BLaER1 (cell line): ENCODE data around the gene GCSH.

Source experiments
- H3K27ac ChIP-seq: shearing (Covaris generic); formaldehyde crosslinking; 2 replicates; pipeline ENCODE4 v1.8.1; 2022
- H3K27me3 ChIP-seq: shearing (Covaris generic); formaldehyde crosslinking; 2 replicates; pipeline ENCODE4 v1.8.1; 2022
- H3K36me3 ChIP-seq: shearing (Covaris generic); formaldehyde crosslinking; 2 replicates; pipeline ENCODE4 v1.8.1; 2022
- H3K4me1 ChIP-seq: shearing (Covaris generic); formaldehyde crosslinking; 2 replicates; pipeline ENCODE4 v1.8.1; 2022
- H3K4me2 ChIP-seq: shearing (Covaris generic); formaldehyde crosslinking; 2 replicates; pipeline ENCODE4 v1.8.1; 2022
- H3K4me3 ChIP-seq: shearing (Covaris generic); formaldehyde crosslinking; 2 replicates; pipeline ENCODE4 v1.8.1; 2022
- H3K9ac ChIP-seq: shearing (Covaris generic); formaldehyde crosslinking; 2 replicates; pipeline ENCODE4 v1.8.1; 2022
- H3K9me3 ChIP-seq: shearing (Covaris generic); formaldehyde crosslinking; 2 replicates; pipeline ENCODE4 v1.8.1; 2022
- H4K20me1 ChIP-seq: shearing (Covaris generic); formaldehyde crosslinking; 2 replicates; pipeline ENCODE4 v1.8.1; 2022
- Cebpa-rat ChIP-seq: shearing (Covaris generic); IDR thresholded peaks from 2 replicates; pipeline ENCODE4 v1.8.1; 2022

GCSH gene

GRCh38 chr16:81080233-81080632, 16.0 kb downstream of the GCSH start:
- H3K4me1 ChIP-seq, result peaks cover 17% of the 10 kb centered on the region
- no peak overlapping the region for H3K9ac ChIP-seq
- no peak for TF ChIP-seq Cebpa-rat
- H3K4me2 ChIP-seq, result no peak overlapping the region
- peaks cover 13% of the 10 kb centered on the region for H3K36me3 ChIP-seq
- no peak overlapping the region for H3K27ac ChIP-seq
- no peaks in the 10 kb centered on the region for H4K20me1 ChIP-seq
- no peak overlapping the region for H3K4me3 ChIP-seq
- no peaks in the 10 kb centered on the region for H3K9me3 ChIP-seq
- no peaks in the 10 kb centered on the region for H3K27me3 ChIP-seq

GRCh38 chr16:81077076-81077940, 18.9 kb downstream of the GCSH start, which contains the start of gene C16orf46:
C16orf46 (minus strand) TSS chr16:81077238; CDS start chr16:81063955, 13,283 bp downstream.
- Histone ChIP-seq H3K9ac (peak within 1 kb of the TSS; percentile 83), H3K4me1 (peaks cover 17% of the 10 kb centered on the region), H4K20me1 (no peaks in the 10 kb centered on the region), H3K27ac (peak within 1 kb of the TSS; percentile 81), H3K4me3 (peak within 1 kb of the TSS; percentile 88), H3K9me3 (no peaks in the 10 kb centered on the region), H3K36me3 (no peaks in the 10 kb centered on the region), H3K27me3 (no peaks in the 10 kb centered on the region), H3K4me2 (peak within 1 kb of the TSS; percentile 94)
- TF ChIP-seq Cebpa-rat, result no peak

GRCh38 chr16:81076566-81077075, 19.6 kb downstream of the GCSH start:
- peak overlapping the region; percentile 83 for H3K9ac ChIP-seq
- H3K4me2 ChIP-seq, result peak overlapping the region; percentile 94
- no peaks in the 10 kb centered on the region for H4K20me1 ChIP-seq
- TF ChIP-seq Cebpa-rat, result no peak
- peak overlapping the region; percentile 81 for H3K27ac ChIP-seq
- peak overlapping the region; percentile 88 for H3K4me3 ChIP-seq
- no peaks in the 10 kb centered on the region for H3K36me3 ChIP-seq
- no peaks in the 10 kb centered on the region for H3K9me3 ChIP-seq
- peaks cover 17% of the 10 kb centered on the region for H3K4me1 ChIP-seq
- no peaks in the 10 kb centered on the region for H3K27me3 ChIP-seq

GRCh38 chr16:81073560-81074330, 22.4 kb downstream of the GCSH start:
- Histone ChIP-seq H3K4me2 (no peak overlapping the region), H3K27ac (no peak overlapping the region), H4K20me1 (no peaks in the 10 kb centered on the region), H3K9ac (no peak overlapping the region), H3K4me1 (peaks cover 17% of the 10 kb centered on the region), H3K27me3 (no peaks in the 10 kb centered on the region), H3K9me3 (no peaks in the 10 kb centered on the region), H3K4me3 (no peak overlapping the region), H3K36me3 (no peaks in the 10 kb centered on the region)
- TF ChIP-seq Cebpa-rat, result no peak

- no peaks in the 10 kb centered on the region for H3K27me3 ChIP-seq
- H3K4me3 ChIP-seq, result no peak overlapping the region
- H3K9ac ChIP-seq, result no peak overlapping the region
- H3K4me1 ChIP-seq, result peaks cover 8% of the 10 kb centered on the region
- no peaks in the 10 kb centered on the region for H3K9me3 ChIP-seq
- H4K20me1 ChIP-seq, result no peaks in the 10 kb centered on the region
- TF ChIP-seq Cebpa-rat, result no peak
- no peak overlapping the region for H3K27ac ChIP-seq
- no peaks in the 10 kb centered on the region for H3K36me3 ChIP-seq
- no peak overlapping the region for H3K4me2 ChIP-seq
These were observed 24.4 kb downstream of the GCSH start for GRCh38 chr16:81071805-81072204.

- no peak overlapping the region for H3K4me2 ChIP-seq
- H3K4me3 ChIP-seq, result no peak overlapping the region
- peaks cover 12% of the 10 kb centered on the region for H3K4me1 ChIP-seq
- H3K9ac ChIP-seq, result no peak overlapping the region
- no peak overlapping the region for H3K27ac ChIP-seq
- H3K9me3 ChIP-seq, result no peaks in the 10 kb centered on the region
- no peaks in the 10 kb centered on the region for H3K36me3 ChIP-seq
- no peak for TF ChIP-seq Cebpa-rat
- H4K20me1 ChIP-seq, result no peaks in the 10 kb centered on the region
- H3K27me3 ChIP-seq, result no peaks in the 10 kb centered on the region
These were observed 25.2 kb downstream of the GCSH start for GRCh38 chr16:81070979-81071378.

- H3K4me1 ChIP-seq, result peaks cover 12% of the 10 kb centered on the region
- no peak overlapping the region for H3K9ac ChIP-seq
- H3K27me3 ChIP-seq, result no peaks in the 10 kb centered on the region
- H3K4me2 ChIP-seq, result no peak overlapping the region
- no peaks in the 10 kb centered on the region for H4K20me1 ChIP-seq
- no peak overlapping the region for H3K27ac ChIP-seq
- H3K9me3 ChIP-seq, result no peaks in the 10 kb centered on the region
- TF ChIP-seq Cebpa-rat, result no peak
- H3K36me3 ChIP-seq, result no peaks in the 10 kb centered on the region
- no peak overlapping the region for H3K4me3 ChIP-seq
These were observed 27.1 kb downstream of the GCSH start for GRCh38 chr16:81069063-81069462.

GRCh38 chr16:81067166-81067565, 29.0 kb downstream of the GCSH start:
- no peak overlapping the region for H3K4me2 ChIP-seq
- TF ChIP-seq Cebpa-rat, result no peak
- H3K27me3 ChIP-seq, result no peaks in the 10 kb centered on the region
- H3K9me3 ChIP-seq, result no peaks in the 10 kb centered on the region
- peaks cover 12% of the 10 kb centered on the region for H3K4me1 ChIP-seq
- no peaks in the 10 kb centered on the region for H4K20me1 ChIP-seq
- H3K36me3 ChIP-seq, result no peaks in the 10 kb centered on the region
- no peak overlapping the region for H3K4me3 ChIP-seq
- H3K9ac ChIP-seq, result no peak overlapping the region
- no peak overlapping the region for H3K27ac ChIP-seq

GRCh38 chr16:81066681-81067080, 29.5 kb downstream of the GCSH start:
- Histone ChIP-seq H3K9me3 (no peaks in the 10 kb centered on the region), H3K27me3 (no peaks in the 10 kb centered on the region), H3K4me2 (peak overlapping the region; percentile 17), H3K9ac (no peak overlapping the region), H3K36me3 (no peaks in the 10 kb centered on the region), H4K20me1 (no peaks in the 10 kb centered on the region), H3K4me3 (no peak overlapping the region), H3K4me1 (peaks cover 15% of the 10 kb centered on the region), H3K27ac (no peak overlapping the region)
- no peak for TF ChIP-seq Cebpa-rat
